Transverse colon (tissue), 4 donors: ENCODE results near the gene MSANTD3.

ENCODE experiments used
- CTCF ChIP-seq, 5 experiments: fragments of 200-600 bp in 3 of 5; fragments of 450-650 bp in 2 of 5; sonication (generic) in 3 of 5; IDR thresholded peaks; 1 replicate in 2 of 5; 2 replicates in 3 of 5; pipeline ENCODE4 v1.5.1; 2016 to 2017; ENCODE audit warnings: antibody characterized with exemption in 5 of 5, inconsistent platforms in 3 of 5, mild to moderate bottlenecking in 2 of 5, moderate library complexity in 1 of 5
- EP300 ChIP-seq: sonication (generic); formaldehyde crosslinking; IDR thresholded peaks from one replicate; pipeline ENCODE4 v1.6.1; 2017; ENCODE audit warnings: antibody characterized with exemption, low read depth
- POLR2A ChIP-seq: fragments of 450-650 bp; IDR thresholded peaks from one replicate; pipeline ENCODE4 v1.6.1; 2016; ENCODE audit warnings: antibody characterized with exemption, mild to moderate bottlenecking, moderate library complexity
- POLR2AphosphoS5 ChIP-seq, 3 donors: sonication (generic); formaldehyde crosslinking; IDR thresholded peaks; one replicate each; pipeline ENCODE4 v1.6.1; 2016; ENCODE audit warnings: antibody characterized with exemption in 3 of 3

GRCh38 chr9:100379862-100380261 lies 47.1 kb upstream of the MSANTD3 start:
- TF ChIP-seq POLR2A (no peak), CTCF (IDR thresholded peaks at IDR 0.05) (no peak), POLR2AphosphoS5 (IDR thresholded peaks at IDR 0.05) (no peak), EP300 (no peak)
